Transverse colon (tissue), 4 donors: ENCODE results near the gene UBIAD1.

ENCODE experiments used
- EP300 ChIP-seq: sonication (generic); formaldehyde crosslinking; IDR thresholded peaks from one replicate; pipeline ENCODE4 v1.6.1; 2017; ENCODE audit warnings: antibody characterized with exemption, low read depth
- POLR2AphosphoS5 ChIP-seq, 3 donors: sonication (generic); formaldehyde crosslinking; IDR thresholded peaks; one replicate each; pipeline ENCODE4 v1.6.1; 2016; ENCODE audit warnings: antibody characterized with exemption in 3 of 3
- TF ChIP-seq, protein P1 (sequence below), 5 experiments: fragments of 200-600 bp in 3 of 5; fragments of 450-650 bp in 2 of 5; sonication (generic) in 3 of 5; IDR thresholded peaks; 1 replicate in 2 of 5; 2 replicates in 3 of 5; pipeline ENCODE4 v1.5.1; 2016 to 2017; ENCODE audit warnings: antibody characterized with exemption in 5 of 5, inconsistent platforms in 3 of 5, mild to moderate bottlenecking in 2 of 5, moderate library complexity in 1 of 5

DNA sequence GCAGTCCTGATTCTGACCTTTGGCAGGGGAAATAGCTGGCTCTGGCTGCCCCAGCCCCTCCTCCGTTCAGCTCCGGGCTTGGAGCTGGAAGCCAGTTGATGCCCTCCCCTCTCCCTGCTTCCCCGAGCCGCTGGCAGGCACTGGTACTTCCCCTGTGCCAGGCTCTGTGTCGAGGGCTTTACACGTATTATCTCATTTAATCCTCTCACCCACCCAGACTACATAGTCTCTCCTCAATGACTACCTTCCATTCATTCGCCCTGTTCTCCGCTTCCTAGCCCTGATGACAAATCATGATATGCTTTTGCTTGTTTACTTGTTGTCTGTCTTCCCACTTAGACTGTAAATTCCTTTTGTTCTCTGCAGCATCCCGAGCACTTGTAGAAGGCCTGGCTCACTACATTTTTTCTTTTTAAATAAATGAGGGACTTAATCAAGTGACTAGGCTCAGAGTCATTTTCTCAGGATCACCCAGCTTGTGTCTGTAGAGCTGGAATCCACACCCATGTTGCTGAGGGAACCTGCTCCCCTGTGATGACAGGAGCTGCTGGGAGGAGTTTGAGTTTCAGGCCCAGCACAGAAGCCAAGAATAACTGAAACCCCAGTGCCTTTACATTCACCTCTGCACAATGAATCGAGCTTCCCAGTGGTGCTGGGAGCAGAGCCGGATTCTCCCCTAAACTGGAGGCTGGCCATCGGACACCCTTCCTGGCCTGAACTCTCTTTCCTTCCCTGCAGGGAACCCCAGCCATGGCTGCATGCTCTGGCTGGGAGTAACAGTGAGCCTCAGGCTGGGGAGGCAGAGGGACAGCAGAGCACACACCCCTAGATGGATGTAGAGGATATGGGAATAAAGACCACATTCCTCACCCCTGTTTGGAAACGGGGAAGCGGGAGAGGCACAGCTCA, 58.3 kb downstream of the UBIAD1 start:
- TF ChIP-seq EP300: no peak
- TF ChIP-seq, protein P1, sequence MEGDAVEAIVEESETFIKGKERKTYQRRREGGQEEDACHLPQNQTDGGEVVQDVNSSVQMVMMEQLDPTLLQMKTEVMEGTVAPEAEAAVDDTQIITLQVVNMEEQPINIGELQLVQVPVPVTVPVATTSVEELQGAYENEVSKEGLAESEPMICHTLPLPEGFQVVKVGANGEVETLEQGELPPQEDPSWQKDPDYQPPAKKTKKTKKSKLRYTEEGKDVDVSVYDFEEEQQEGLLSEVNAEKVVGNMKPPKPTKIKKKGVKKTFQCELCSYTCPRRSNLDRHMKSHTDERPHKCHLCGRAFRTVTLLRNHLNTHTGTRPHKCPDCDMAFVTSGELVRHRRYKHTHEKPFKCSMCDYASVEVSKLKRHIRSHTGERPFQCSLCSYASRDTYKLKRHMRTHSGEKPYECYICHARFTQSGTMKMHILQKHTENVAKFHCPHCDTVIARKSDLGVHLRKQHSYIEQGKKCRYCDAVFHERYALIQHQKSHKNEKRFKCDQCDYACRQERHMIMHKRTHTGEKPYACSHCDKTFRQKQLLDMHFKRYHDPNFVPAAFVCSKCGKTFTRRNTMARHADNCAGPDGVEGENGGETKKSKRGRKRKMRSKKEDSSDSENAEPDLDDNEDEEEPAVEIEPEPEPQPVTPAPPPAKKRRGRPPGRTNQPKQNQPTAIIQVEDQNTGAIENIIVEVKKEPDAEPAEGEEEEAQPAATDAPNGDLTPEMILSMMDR (IDR thresholded peaks at IDR 0.05): no peak
- TF ChIP-seq POLR2AphosphoS5 (IDR thresholded peaks at IDR 0.05): no peak
